GM12892 (cell line): ENCODE data around the gene RAB36.

Experiments used
- POLR2A ChIP-seq: IDR thresholded peaks from 2 replicates; pipeline ENCODE4 v1.6.1; 2011; ENCODE audit warnings: low read depth, low read length, control low read depth
- POLR2AphosphoS5 ChIP-seq: IDR thresholded peaks from 2 replicates; pipeline ENCODE4 v1.6.1; 2011; ENCODE audit warnings: low read depth, low read length, control low read depth

DNA sequence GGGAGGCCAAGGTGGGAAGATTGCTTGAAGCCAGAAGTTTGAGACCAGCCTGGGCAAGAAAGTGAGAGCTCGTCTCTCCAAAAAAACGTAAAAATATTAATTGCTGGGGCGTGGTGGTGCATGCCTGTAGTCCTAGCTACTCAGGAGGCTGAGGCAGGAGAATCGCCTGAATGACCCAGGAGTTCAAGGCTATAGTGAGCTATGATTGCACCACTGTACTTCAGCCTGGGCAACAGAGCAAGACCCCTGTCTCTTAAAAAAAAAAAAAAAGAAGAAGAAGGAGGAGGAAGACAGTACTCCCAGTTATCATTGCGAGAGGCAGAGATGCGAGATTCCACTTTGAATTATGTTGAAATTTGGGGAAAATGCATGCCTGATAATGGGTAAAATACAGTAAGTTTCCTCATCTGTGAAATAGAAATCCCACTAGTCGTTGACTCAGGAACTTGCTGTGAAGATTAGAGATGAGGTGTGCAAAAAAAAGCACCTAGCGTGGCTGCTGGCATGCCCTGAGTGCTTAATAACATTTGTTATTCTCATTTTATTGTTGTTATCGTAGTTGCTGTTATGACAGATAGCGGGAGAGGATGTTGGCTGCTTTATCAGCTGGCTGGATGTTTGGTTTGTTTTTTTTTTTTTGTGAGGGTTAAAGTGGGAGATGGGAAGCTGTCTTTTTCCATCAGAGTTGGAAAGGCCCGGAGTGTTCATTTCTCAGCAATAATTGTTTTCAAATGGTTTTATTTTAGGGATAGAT is 68.5 kb downstream of the RAB36 start:
- TF ChIP-seq POLR2AphosphoS5 (no peak), POLR2A (no peak)
